ENCODE results near the gene LUZP1.

LUZP1 gene

GRCh38 chr1:23188434-23188884 lies 19.8 kb upstream of the LUZP1 start:
- no peak for DNase-seq

GRCh38 chr1:23187637-23188036 lies 19.0 kb upstream of the LUZP1 start:
- no peak for DNase-seq

GRCh38 chr1:23185381-23185780 lies 16.7 kb upstream of the LUZP1 start:
- no peak for DNase-seq

- peak; percentile 50 for DNase-seq
Observed at GRCh38 chr1:23184212-23184934, 15.7 kb upstream of the LUZP1 start.

- no peak for DNase-seq
Observed at GRCh38 chr1:23179862-23180261, 11.2 kb upstream of the LUZP1 start.

GRCh38 chr1:23178950-23179349 lies 10.3 kb upstream of the LUZP1 start:
- peak; percentile 30 for DNase-seq

GRCh38 chr1:23178414-23178813 lies 9.8 kb upstream of the LUZP1 start:
- DNase-seq, result no peak

- peak; percentile 88 for DNase-seq
Observed at GRCh38 chr1:23177438-23178380, 9.1 kb upstream of the LUZP1 start.

GRCh38 chr1:23177031-23177430 lies 8.4 kb upstream of the LUZP1 start:
- DNase-seq, result no peak

- DNase-seq, result no peak
Observed at GRCh38 chr1:23174426-23175110, 5.9 kb upstream of the LUZP1 start.

- no peak for DNase-seq
Observed at GRCh38 chr1:23171181-23171755, 2.6 kb upstream of the LUZP1 start.

- peak; percentile 86 for DNase-seq
Observed at GRCh38 chr1:23169727-23170335, 1.2 kb upstream of the LUZP1 start.

- no peak for DNase-seq
Observed at GRCh38 chr1:23169195-23169575, 529 bp upstream of the LUZP1 start.

- no peak for DNase-seq
Observed at GRCh38 chr1:23168079-23168444, 594 bp downstream of the LUZP1 start.

- peak; percentile 75 for DNase-seq
Observed at GRCh38 chr1:23167353-23168078, 1.1 kb downstream of the LUZP1 start.

- DNase-seq, result no peak
Observed at GRCh38 chr1:23166854-23167253, 1.8 kb downstream of the LUZP1 start.

- DNase-seq, result no peak
Observed at GRCh38 chr1:23163395-23163794, 5.3 kb downstream of the LUZP1 start.

- no peak for DNase-seq
Observed at GRCh38 chr1:23159963-23160877, 8.4 kb downstream of the LUZP1 start.

GRCh38 chr1:23156940-23157339 lies 11.7 kb downstream of the LUZP1 start:
- no peak for DNase-seq

GRCh38 chr1:23152966-23153684 lies 15.5 kb downstream of the LUZP1 start:
- no peak for DNase-seq
